ENCODE measurements around the gene CDC42BPB.

The CDC42BPB gene

GRCh38 chr14:102991376-102991775 is 66.0 kb downstream of the CDC42BPB start:
- Histone ChIP-seq H3K9me3 (ENCODE audit: insufficient read depth, low read length) (peaks cover 17% of the 10 kb centered on the region), H3K27me3 (ENCODE audit: insufficient read depth, insufficient read length) (no peaks in the 10 kb centered on the region), H3K36me3 (ENCODE audit: insufficient read depth, insufficient read length, low read length) (peaks cover 42% of the 10 kb centered on the region), H3K9ac (ENCODE audit: insufficient read length, low read depth) (no peak overlapping the region), H3K4me3 (ENCODE audit: insufficient read length, low read depth) (no peak overlapping the region), H3K4me1 (ENCODE audit: insufficient read depth, insufficient read length) (no peaks in the 10 kb centered on the region)
- no peak for DNase-seq (ENCODE audit: low read depth, low spot score)
- TF ChIP-seq YY1 (IDR thresholded peaks at IDR 0.05; ENCODE audit: insufficient read depth, insufficient read length) (no peak), SUZ12 (IDR thresholded peaks at IDR 0.05; ENCODE audit: extremely low read depth, insufficient read depth, insufficient read length) (no peak), ZNF274 (IDR thresholded peaks at IDR 0.05; ENCODE audit: low read depth, low read length) (no peak)

GRCh38 chr14:102988054-102988453 is 69.3 kb downstream of the CDC42BPB start:
- Histone ChIP-seq H3K27me3 (ENCODE audit: insufficient read depth, insufficient read length) (no peaks in the 10 kb centered on the region), H3K4me1 (ENCODE audit: insufficient read depth, insufficient read length) (no peaks in the 10 kb centered on the region), H3K9me3 (ENCODE audit: insufficient read depth, low read length) (peaks cover 17% of the 10 kb centered on the region), H3K36me3 (ENCODE audit: insufficient read depth, insufficient read length, low read length) (peaks cover 68% of the 10 kb centered on the region), H3K4me3 (ENCODE audit: insufficient read length, low read depth) (no peak overlapping the region), H3K9ac (ENCODE audit: insufficient read length, low read depth) (no peak overlapping the region)
- TF ChIP-seq SUZ12 (IDR thresholded peaks at IDR 0.05; ENCODE audit: extremely low read depth, insufficient read depth, insufficient read length): no peak
- no peak for TF ChIP-seq YY1 (IDR thresholded peaks at IDR 0.05; ENCODE audit: insufficient read depth, insufficient read length)
- no peak for TF ChIP-seq ZNF274 (IDR thresholded peaks at IDR 0.05; ENCODE audit: low read depth, low read length)
- DNase-seq (ENCODE audit: low read depth, low spot score): no peak

- H3K9ac ChIP-seq (ENCODE audit: insufficient read length, low read depth): no peak overlapping the region
- no peaks in the 10 kb centered on the region for H3K4me1 ChIP-seq (ENCODE audit: insufficient read depth, insufficient read length)
- no peak for TF ChIP-seq YY1 (IDR thresholded peaks at IDR 0.05; ENCODE audit: insufficient read depth, insufficient read length)
- no peak for TF ChIP-seq ZNF274 (IDR thresholded peaks at IDR 0.05; ENCODE audit: low read depth, low read length)
- TF ChIP-seq SUZ12 (IDR thresholded peaks at IDR 0.05; ENCODE audit: extremely low read depth, insufficient read depth, insufficient read length): no peak
- H3K36me3 ChIP-seq (ENCODE audit: insufficient read depth, insufficient read length, low read length): peaks cover 70% of the 10 kb centered on the region
- no peak for DNase-seq (ENCODE audit: low read depth, low spot score)
- peaks cover 17% of the 10 kb centered on the region for H3K9me3 ChIP-seq (ENCODE audit: insufficient read depth, low read length)
- H3K27me3 ChIP-seq (ENCODE audit: insufficient read depth, insufficient read length): no peaks in the 10 kb centered on the region
- no peak overlapping the region for H3K4me3 ChIP-seq (ENCODE audit: insufficient read length, low read depth)
These were observed 70.4 kb downstream of the CDC42BPB start for GRCh38 chr14:102986810-102987579.

- peaks cover 72% of the 10 kb centered on the region for H3K36me3 ChIP-seq (ENCODE audit: insufficient read depth, insufficient read length, low read length)
These were observed 71.7 kb downstream of the CDC42BPB start for GRCh38 chr14:102985665-102986064.

GRCh38 chr14:102984336-102985102 is 72.8 kb downstream of the CDC42BPB start:
- Histone ChIP-seq H3K36me3 (ENCODE audit: insufficient read depth, insufficient read length, low read length) (peaks cover 73% of the 10 kb centered on the region), H3K27me3 (ENCODE audit: insufficient read depth, insufficient read length) (no peaks in the 10 kb centered on the region)

More at GRCh38 chr14:102985665-102986064, 71.7 kb downstream of the CDC42BPB start:
- Histone ChIP-seq H3K9me3 (ENCODE audit: insufficient read depth, low read length) (peaks cover 17% of the 10 kb centered on the region), H3K4me3 (ENCODE audit: insufficient read length, low read depth) (no peak overlapping the region), H3K9ac (ENCODE audit: insufficient read length, low read depth) (no peak overlapping the region), H3K4me1 (ENCODE audit: insufficient read depth, insufficient read length) (no peaks in the 10 kb centered on the region), H3K27me3 (ENCODE audit: insufficient read depth, insufficient read length) (no peaks in the 10 kb centered on the region)
- DNase-seq (ENCODE audit: low read depth, low spot score): no peak
- TF ChIP-seq SUZ12 (IDR thresholded peaks at IDR 0.05; ENCODE audit: extremely low read depth, insufficient read depth, insufficient read length) (no peak), YY1 (IDR thresholded peaks at IDR 0.05; ENCODE audit: insufficient read depth, insufficient read length) (no peak), ZNF274 (IDR thresholded peaks at IDR 0.05; ENCODE audit: low read depth, low read length) (no peak)

DNA sequence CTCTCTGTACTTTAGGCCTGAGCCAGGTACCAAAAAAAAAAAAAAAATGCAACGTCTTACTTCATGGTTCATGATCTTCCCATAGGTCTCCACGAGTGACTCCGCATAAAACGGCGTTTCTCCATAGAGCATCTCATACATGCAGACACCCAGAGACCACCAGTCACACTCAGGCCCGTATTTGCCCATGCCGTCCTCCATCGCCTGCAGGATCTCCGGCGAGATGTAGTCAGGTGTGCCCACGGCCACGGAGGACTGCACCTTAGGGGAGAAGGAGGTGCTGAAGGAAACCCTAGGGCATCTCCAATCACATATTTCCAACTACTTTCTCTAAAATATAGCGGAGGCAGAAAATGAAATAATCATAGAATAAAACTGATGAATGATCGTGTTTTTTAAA is 73.9 kb downstream of the CDC42BPB start:
- peaks cover 75% of the 10 kb centered on the region for H3K36me3 ChIP-seq (ENCODE audit: insufficient read depth, insufficient read length, low read length)
- DNase-seq (ENCODE audit: low read depth, low spot score): no peak
- H3K9ac ChIP-seq (ENCODE audit: insufficient read length, low read depth): no peak overlapping the region
- H3K9me3 ChIP-seq (ENCODE audit: insufficient read depth, low read length): peaks cover 7% of the 10 kb centered on the region
- no peaks in the 10 kb centered on the region for H3K4me1 ChIP-seq (ENCODE audit: insufficient read depth, insufficient read length)
- no peak overlapping the region for H3K4me3 ChIP-seq (ENCODE audit: insufficient read length, low read depth)
- no peaks in the 10 kb centered on the region for H3K27me3 ChIP-seq (ENCODE audit: insufficient read depth, insufficient read length)
- no peak for TF ChIP-seq YY1 (IDR thresholded peaks at IDR 0.05; ENCODE audit: insufficient read depth, insufficient read length)
- no peak for TF ChIP-seq ZNF274 (IDR thresholded peaks at IDR 0.05; ENCODE audit: low read depth, low read length)
- TF ChIP-seq SUZ12 (IDR thresholded peaks at IDR 0.05; ENCODE audit: extremely low read depth, insufficient read depth, insufficient read length): no peak

More at GRCh38 chr14:102984336-102985102, 72.8 kb downstream of the CDC42BPB start:
- Histone ChIP-seq H3K9ac (ENCODE audit: insufficient read length, low read depth) (no peak overlapping the region), H3K4me1 (ENCODE audit: insufficient read depth, insufficient read length) (no peaks in the 10 kb centered on the region), H3K9me3 (ENCODE audit: insufficient read depth, low read length) (peaks cover 17% of the 10 kb centered on the region), H3K4me3 (ENCODE audit: insufficient read length, low read depth) (no peak overlapping the region)
- no peak for TF ChIP-seq YY1 (IDR thresholded peaks at IDR 0.05; ENCODE audit: insufficient read depth, insufficient read length)
- TF ChIP-seq ZNF274 (IDR thresholded peaks at IDR 0.05; ENCODE audit: low read depth, low read length): no peak
- no peak for TF ChIP-seq SUZ12 (IDR thresholded peaks at IDR 0.05; ENCODE audit: extremely low read depth, insufficient read depth, insufficient read length)
- DNase-seq (ENCODE audit: low read depth, low spot score): no peak

Measured in NT2/D1 (cell line).